Uterus (tissue), 2 donors: ENCODE measurements around the gene CHRNA9.

Source experiments
- POLR2A ChIP-seq, 2 donors: fragments of 450-650 bp; IDR thresholded peaks; one replicate each; pipeline ENCODE4 v1.6.1; 2016; ENCODE audit warnings: antibody characterized with exemption in 2 of 2, mild to moderate bottlenecking in 1 of 2, moderate library complexity in 1 of 2
- TF ChIP-seq, protein P1 (sequence below), 4 experiments: fragments of 200-600 bp in 2 of 4; fragments of 450-650 bp in 2 of 4; sonication (generic) in 2 of 4; IDR thresholded peaks; one replicate each; pipeline ENCODE4 v1.5.1; 2016 to 2019; ENCODE audit warnings: antibody characterized with exemption in 4 of 4, mild to moderate bottlenecking in 2 of 4, moderate library complexity in 1 of 4

DNA sequence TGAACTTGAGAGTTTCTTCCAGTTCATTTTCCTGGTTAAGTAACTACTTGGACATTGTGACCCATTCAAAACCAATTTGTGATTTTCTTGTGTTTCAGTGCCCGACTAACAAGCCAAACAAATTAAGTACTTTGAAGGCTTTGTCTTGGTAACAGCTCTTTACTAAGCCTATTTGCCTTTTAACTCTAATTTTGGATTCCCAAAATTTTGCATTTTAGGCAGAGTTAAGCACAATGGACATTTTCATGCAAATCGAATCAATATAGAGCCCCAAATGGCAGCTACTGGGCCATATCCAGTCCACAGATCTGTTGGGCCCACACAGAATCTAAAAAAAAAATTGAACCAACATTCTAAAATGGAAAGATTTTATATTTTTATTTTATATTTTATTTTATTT lies 31.4 kb upstream of the CHRNA9 start:
- TF ChIP-seq, protein P1, sequence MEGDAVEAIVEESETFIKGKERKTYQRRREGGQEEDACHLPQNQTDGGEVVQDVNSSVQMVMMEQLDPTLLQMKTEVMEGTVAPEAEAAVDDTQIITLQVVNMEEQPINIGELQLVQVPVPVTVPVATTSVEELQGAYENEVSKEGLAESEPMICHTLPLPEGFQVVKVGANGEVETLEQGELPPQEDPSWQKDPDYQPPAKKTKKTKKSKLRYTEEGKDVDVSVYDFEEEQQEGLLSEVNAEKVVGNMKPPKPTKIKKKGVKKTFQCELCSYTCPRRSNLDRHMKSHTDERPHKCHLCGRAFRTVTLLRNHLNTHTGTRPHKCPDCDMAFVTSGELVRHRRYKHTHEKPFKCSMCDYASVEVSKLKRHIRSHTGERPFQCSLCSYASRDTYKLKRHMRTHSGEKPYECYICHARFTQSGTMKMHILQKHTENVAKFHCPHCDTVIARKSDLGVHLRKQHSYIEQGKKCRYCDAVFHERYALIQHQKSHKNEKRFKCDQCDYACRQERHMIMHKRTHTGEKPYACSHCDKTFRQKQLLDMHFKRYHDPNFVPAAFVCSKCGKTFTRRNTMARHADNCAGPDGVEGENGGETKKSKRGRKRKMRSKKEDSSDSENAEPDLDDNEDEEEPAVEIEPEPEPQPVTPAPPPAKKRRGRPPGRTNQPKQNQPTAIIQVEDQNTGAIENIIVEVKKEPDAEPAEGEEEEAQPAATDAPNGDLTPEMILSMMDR (IDR thresholded peaks at IDR 0.05) = no peak
- TF ChIP-seq POLR2A (IDR thresholded peaks at IDR 0.05) = no peak
